Measurements from ENCODE around the gene TXNRD1. TPM values are rescaled to one million over a fixed set of nuclear protein-coding genes. Genes with fewer than 3 reads are reported as not detected.
"Not testable (repeated sequence)": the region's sequence is repeated elsewhere in the genome, so short reads cannot be mapped to it uniquely, and the experiment has no call there.

Gene TXNRD1
- total RNA-seq, 1 experiment from 2014 or later, result 259 TPM

- DNase-seq (ENCODE audit: low spot score), result no peak
Measured at GRCh38 chr12:104304261-104305009, 88.9 kb downstream of the TXNRD1 start.

GRCh38 chr12:104305349-104305748 is 89.8 kb downstream of the TXNRD1 start:
- no peak for DNase-seq (ENCODE audit: low spot score)

GRCh38 chr12:104306376-104306775 is 90.8 kb downstream of the TXNRD1 start:
- DNase-seq (ENCODE audit: low spot score), result no peak

GRCh38 chr12:104306943-104307654 is 91.5 kb downstream of the TXNRD1 start:
- no peak for DNase-seq (ENCODE audit: low spot score)

GRCh38 chr12:104307655-104308000 is 92.0 kb downstream of the TXNRD1 start:
- DNase-seq (ENCODE audit: low spot score), result no peak

- no peak for DNase-seq (ENCODE audit: low spot score)
Measured at GRCh38 chr12:104309446-104309993, 93.9 kb downstream of the TXNRD1 start.

- DNase-seq (ENCODE audit: low spot score), result no peak
Measured at GRCh38 chr12:104310751-104311633, 95.4 kb downstream of the TXNRD1 start.

- no peak for DNase-seq (ENCODE audit: low spot score)
Measured at GRCh38 chr12:104312202-104312601, 96.6 kb downstream of the TXNRD1 start.

GRCh38 chr12:104312654-104313053 is 97.1 kb downstream of the TXNRD1 start:
- no peak for DNase-seq (ENCODE audit: low spot score)

GRCh38 chr12:104313568-104314241 is 98.1 kb downstream of the TXNRD1 start:
- no peak for DNase-seq (ENCODE audit: low spot score)

GRCh38 chr12:104314242-104314614 is 98.6 kb downstream of the TXNRD1 start:
- no peak for DNase-seq (ENCODE audit: low spot score)

- no peak for DNase-seq (ENCODE audit: low spot score)
Measured at GRCh38 chr12:104315326-104316224, 100.0 kb downstream of the TXNRD1 start.

GRCh38 chr12:104316936-104317335 is 101.4 kb downstream of the TXNRD1 start:
- DNase-seq (ENCODE audit: low spot score), result no peak

- DNase-seq (ENCODE audit: low spot score), result no peak
Measured at GRCh38 chr12:104317538-104318210, 102.1 kb downstream of the TXNRD1 start.

- no peak for DNase-seq (ENCODE audit: low spot score)
Measured at GRCh38 chr12:104319028-104319427, 103.4 kb downstream of the TXNRD1 start.

GRCh38 chr12:104319918-104320626 is 104.5 kb downstream of the TXNRD1 start:
- DNase-seq (ENCODE audit: low spot score), result no peak

- DNase-seq (ENCODE audit: low spot score), result no peak
Measured at GRCh38 chr12:104320627-104321024, 105.0 kb downstream of the TXNRD1 start.

- DNase-seq (ENCODE audit: low spot score), result no peak
Measured at GRCh38 chr12:104321949-104322348, 106.4 kb downstream of the TXNRD1 start.

GRCh38 chr12:104322533-104322932 is 107.0 kb downstream of the TXNRD1 start:
- DNase-seq (ENCODE audit: low spot score), result not testable (repeated sequence)

All from HT-29 (cell line).